Measurements from ENCODE around the gene PTPN4.

- TF ChIP-seq CTCF (conservative IDR thresholded peaks at IDR 0.05; ENCODE audit: low read length) (no peak), EZH2phosphoT487 (IDR thresholded peaks at IDR 0.05; ENCODE audit: borderline replicate concordance) (no peak)
These were observed 174.6 kb downstream of the PTPN4 start for GRCh38 chr2:119934319-119934718.

Data from Loucy (cell line).